Measurements from ENCODE around the gene CTR9. TPM values are rescaled to one million over a fixed set of nuclear protein-coding genes. Genes with fewer than 3 reads are reported as not detected.

Gene CTR9
- total and polyA plus RNA-seq, 2 of the 13 experiments (the other 11 are each of a cell fraction or from before 2014, with no cell fraction given), result 6.6 to 22.1 TPM

DNA sequence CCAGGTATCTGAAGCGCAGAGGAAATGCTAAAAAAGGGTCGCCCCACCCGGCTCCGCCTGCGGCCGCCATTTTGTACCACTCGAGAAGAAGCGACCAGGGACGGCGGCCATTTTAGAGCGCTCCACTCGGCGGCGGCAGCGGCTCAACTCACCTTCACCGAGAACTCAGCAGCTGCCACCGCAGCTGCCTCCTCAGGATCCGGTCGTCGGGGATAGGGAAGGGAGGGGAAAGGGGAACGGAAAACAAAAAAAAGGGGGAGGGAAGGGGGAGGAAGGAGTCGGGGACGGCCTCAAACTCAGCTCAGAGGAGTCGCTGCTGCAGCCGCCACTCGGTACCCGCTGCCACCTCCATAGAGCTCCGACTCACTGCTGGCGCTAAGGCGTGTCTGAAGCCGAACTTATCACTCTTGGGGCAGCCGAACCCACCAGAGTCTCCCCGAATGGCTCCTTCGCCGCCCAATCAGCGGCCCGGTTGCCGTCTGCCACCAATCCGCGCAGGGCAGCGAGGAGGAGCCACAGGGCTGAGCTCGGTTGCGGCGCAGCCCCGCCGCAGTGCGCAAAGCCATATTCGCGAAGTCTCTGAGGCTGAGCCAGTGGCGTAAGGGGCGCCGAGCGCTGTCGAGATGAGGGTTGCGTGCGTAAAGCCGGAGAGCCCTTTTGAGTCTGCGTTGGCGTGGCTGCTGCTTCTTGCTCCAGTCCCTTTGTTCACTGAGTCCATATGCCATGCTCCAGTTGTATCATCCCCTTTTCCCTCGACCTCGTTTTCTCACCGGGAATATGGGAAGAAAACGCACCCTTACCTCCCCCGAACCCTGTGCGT, 57.7 kb downstream of the CTR9 start, which contains the start of gene EIF4G2 (continued):
- TF ChIP-seq, protein P1, sequence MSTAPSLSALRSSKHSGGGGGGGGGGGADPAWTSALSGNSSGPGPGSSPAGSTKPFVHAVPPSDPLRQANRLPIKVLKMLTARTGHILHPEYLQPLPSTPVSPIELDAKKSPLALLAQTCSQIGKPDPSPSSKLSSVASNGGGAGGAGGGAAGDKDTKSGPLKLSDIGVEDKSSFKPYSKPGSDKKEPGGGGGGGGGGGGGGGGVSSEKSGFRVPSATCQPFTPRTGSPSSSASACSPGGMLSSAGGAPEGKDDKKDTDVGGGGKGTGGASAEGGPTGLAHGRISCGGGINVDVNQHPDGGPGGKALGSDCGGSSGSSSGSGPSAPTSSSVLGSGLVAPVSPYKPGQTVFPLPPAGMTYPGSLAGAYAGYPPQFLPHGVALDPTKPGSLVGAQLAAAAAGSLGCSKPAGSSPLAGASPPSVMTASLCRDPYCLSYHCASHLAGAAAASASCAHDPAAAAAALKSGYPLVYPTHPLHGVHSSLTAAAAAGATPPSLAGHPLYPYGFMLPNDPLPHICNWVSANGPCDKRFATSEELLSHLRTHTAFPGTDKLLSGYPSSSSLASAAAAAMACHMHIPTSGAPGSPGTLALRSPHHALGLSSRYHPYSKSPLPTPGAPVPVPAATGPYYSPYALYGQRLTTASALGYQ (CRISPR knock-in tag; IDR thresholded peaks at IDR 0.05), result no peak; the same call in 1 of the 2 replicates
- TF ChIP-seq ZNF768 (CRISPR knock-in tag; IDR thresholded peaks at IDR 0.05) (peak; percentile 52), MEIS2 (CRISPR knock-in tag; IDR thresholded peaks at IDR 0.05) (peak; percentile 26), ZHX2 (IDR thresholded peaks at IDR 0.05; ENCODE audit: low read depth) (peak; percentile 95), ZHX2 (CRISPR knock-in tag; IDR thresholded peaks at IDR 0.05; ENCODE audit: borderline replicate concordance) (0 out of 2 replicates have a peak, but pooled peaks have one; percentile 20), ZNF781 (CRISPR knock-in tag; IDR thresholded peaks at IDR 0.05; ENCODE audit: borderline replicate concordance, not compliant biosample characterization) (peak; percentile 63), KLF9 (CRISPR knock-in tag; IDR thresholded peaks at IDR 0.05; ENCODE audit: low read depth) (peak; percentile 85), HOXA7 (CRISPR knock-in tag; IDR thresholded peaks at IDR 0.05) (no peak), BCLAF1 (IDR thresholded peaks at IDR 0.05) (no peak), KLF15 (CRISPR knock-in tag; IDR thresholded peaks at IDR 0.05; ENCODE audit: borderline replicate concordance) (peak; percentile 42; the same call in 1 of the 2 replicates), TFAP4 (IDR thresholded peaks at IDR 0.05; ENCODE audit: borderline replicate concordance, low read depth) (peak; percentile 34; the same call in 1 of the 2 replicates), ZSCAN25 (CRISPR knock-in tag; IDR thresholded peaks at IDR 0.05) (peak; percentile 60; the same call in 1 of the 2 replicates), ZNF784 (CRISPR knock-in tag; IDR thresholded peaks at IDR 0.05; ENCODE audit: borderline replicate concordance) (peak; percentile 50; the same call in 1 of the 2 replicates), NR3C1 (CRISPR knock-in tag; IDR thresholded peaks at IDR 0.05) (no peak), KAT7 (CRISPR knock-in tag; IDR thresholded peaks at IDR 0.05; ENCODE audit: borderline replicate concordance) (peak; percentile 89; the same call in 1 of the 2 replicates)

Measured in HepG2 (cell line).